ENCODE data around the gene CACNA1A.

CACNA1A gene

GRCh38 chr19:13350072-13350471 is 156.2 kb downstream of the CACNA1A start:
- Histone ChIP-seq H3K4me2 (ENCODE audit: low read depth, low read length, poor library complexity, severe bottlenecking) (no peak overlapping the region), H4K20me1 (ENCODE audit: low read depth, low read length) (no peaks in the 10 kb centered on the region), H3K27me3 (ENCODE audit: low read length) (no peaks in the 10 kb centered on the region), H3K9ac (ENCODE audit: low read length) (no peak overlapping the region), H3K9me3 (ENCODE audit: insufficient read depth, low read length) (peaks cover 19% of the 10 kb centered on the region; the same call in 1 of the 2 replicates), H3K27ac (ENCODE audit: low read depth, low read length) (no peak overlapping the region), H3F3A (ENCODE audit: insufficient read depth) (no peaks in the 10 kb centered on the region), H3K36me3 (ENCODE audit: low read length) (no peaks in the 10 kb centered on the region), H2AFZ (ENCODE audit: low read depth, low read length, severe bottlenecking) (no peak overlapping the region), H3K4me3 (ENCODE audit: insufficient read depth, low read length, poor library complexity, severe bottlenecking) (no peak overlapping the region), H3K79me2 (ENCODE audit: insufficient read depth, low read length) (no peaks in the 10 kb centered on the region), H3K9me2 (replicated peaks; ENCODE audit: insufficient read depth, low read length) (no peaks in the 10 kb centered on the region)
- TF ChIP-seq EZH2phosphoT487 (conservative IDR thresholded peaks at IDR 0.05; ENCODE audit: low read length), result no peak
- no peak for TF ChIP-seq CTCF (IDR thresholded peaks at IDR 0.05; ENCODE audit: insufficient read depth, low read length, poor library complexity, severe bottlenecking)

GRCh38 chr19:13347367-13347766 is 158.9 kb downstream of the CACNA1A start:
- Histone ChIP-seq H3K9me3 (ENCODE audit: insufficient read depth, low read length) (peaks cover 19% of the 10 kb centered on the region; the same call in 1 of the 2 replicates), H3F3A (ENCODE audit: insufficient read depth) (no peaks in the 10 kb centered on the region), H3K4me3 (ENCODE audit: insufficient read depth, low read length, poor library complexity, severe bottlenecking) (no peak overlapping the region), H2AFZ (ENCODE audit: low read depth, low read length, severe bottlenecking) (no peak overlapping the region), H3K36me3 (ENCODE audit: low read length) (no peaks in the 10 kb centered on the region), H3K9me2 (replicated peaks; ENCODE audit: insufficient read depth, low read length) (no peaks in the 10 kb centered on the region), H3K4me2 (ENCODE audit: low read depth, low read length, poor library complexity, severe bottlenecking) (no peak overlapping the region), H3K27ac (ENCODE audit: low read depth, low read length) (no peak overlapping the region), H3K79me2 (ENCODE audit: insufficient read depth, low read length) (no peaks in the 10 kb centered on the region), H3K27me3 (ENCODE audit: low read length) (no peaks in the 10 kb centered on the region), H3K9ac (ENCODE audit: low read length) (no peak overlapping the region), H4K20me1 (ENCODE audit: low read depth, low read length) (no peaks in the 10 kb centered on the region)
- TF ChIP-seq CTCF (IDR thresholded peaks at IDR 0.05; ENCODE audit: insufficient read depth, low read length, poor library complexity, severe bottlenecking), result no peak
- no peak for TF ChIP-seq EZH2phosphoT487 (conservative IDR thresholded peaks at IDR 0.05; ENCODE audit: low read length)

GRCh38 chr19:13343514-13343913 is 162.8 kb downstream of the CACNA1A start:
- H3K4me3 ChIP-seq (ENCODE audit: insufficient read depth, low read length, poor library complexity, severe bottlenecking), result no peak overlapping the region
- H3K9me2 ChIP-seq (replicated peaks; ENCODE audit: insufficient read depth, low read length), result no peaks in the 10 kb centered on the region
- no peaks in the 10 kb centered on the region for H4K20me1 ChIP-seq (ENCODE audit: low read depth, low read length)
- no peaks in the 10 kb centered on the region for H3K27me3 ChIP-seq (ENCODE audit: low read length)
- H3K36me3 ChIP-seq (ENCODE audit: low read length), result no peaks in the 10 kb centered on the region
- H3K27ac ChIP-seq (ENCODE audit: low read depth, low read length), result no peak overlapping the region
- no peak for TF ChIP-seq EZH2phosphoT487 (conservative IDR thresholded peaks at IDR 0.05; ENCODE audit: low read length)
- no peak for TF ChIP-seq CTCF (IDR thresholded peaks at IDR 0.05; ENCODE audit: insufficient read depth, low read length, poor library complexity, severe bottlenecking)
- H3K9ac ChIP-seq (ENCODE audit: low read length), result no peak overlapping the region
- H3K9me3 ChIP-seq (ENCODE audit: insufficient read depth, low read length), result no peaks in the 10 kb centered on the region
- H3K79me2 ChIP-seq (ENCODE audit: insufficient read depth, low read length), result no peaks in the 10 kb centered on the region
- no peak overlapping the region for H3K4me2 ChIP-seq (ENCODE audit: low read depth, low read length, poor library complexity, severe bottlenecking)
- no peak overlapping the region for H2AFZ ChIP-seq (ENCODE audit: low read depth, low read length, severe bottlenecking)
- no peaks in the 10 kb centered on the region for H3F3A ChIP-seq (ENCODE audit: insufficient read depth)

Data from SU-DHL-6 (cell line).